Measurements from ENCODE around the gene GINS3. TPM values are rescaled to one million over a fixed set of nuclear protein-coding genes. Genes with fewer than 3 reads are reported as not detected.

The GINS3 gene
- total RNA-seq, 1 experiment from 2014 or later = 16.4 TPM

GRCh38 chr16:58371841-58372240, 20.4 kb upstream of the GINS3 start:
- H3K4me2 ChIP-seq (ENCODE audit: insufficient read depth, insufficient read length, low read length) = no peak overlapping the region
- H3K14ac ChIP-seq (ENCODE audit: insufficient read depth, low read length) = no peak overlapping the region
- H2BK12ac ChIP-seq (ENCODE audit: insufficient read length, low read depth, low read length) = no peak overlapping the region
- Mint-ChIP-seq H3K27ac (no peak overlapping the region), H3K4me1 (peaks cover 0 to 6% of the 10 kb centered on the region in 2 experiments; a peak in 1 of 4 replicates), H3K27me3 (ENCODE audit: low read depth) (peaks cover 26% of the 10 kb centered on the region), H3K36me3 (ENCODE audit: insufficient read depth in 1 of 3, low read depth in 3 of 3) (no peaks in the 10 kb centered on the region), H3K4me3 (no peak overlapping the region), H3K9me3 (no peaks in the 10 kb centered on the region; a peak in 1 of 5 replicates)
- no peak overlapping the region for H3T11ph ChIP-seq (ENCODE audit: low read length)
- no peak overlapping the region for H3K18ac ChIP-seq (ENCODE audit: insufficient read length, low read depth, low read length)
- H2BK20ac ChIP-seq (ENCODE audit: low read depth, low read length, poor library complexity, severe bottlenecking) = no peak overlapping the region
- H4K5ac ChIP-seq (ENCODE audit: insufficient read length, low read depth, low read length) = no peak overlapping the region
- H3K27ac ChIP-seq (ENCODE audit: insufficient read length, low read depth, low read length) = no peak overlapping the region
- H3K4ac ChIP-seq (ENCODE audit: low read depth, low read length) = no peak overlapping the region
- H3K79me2 ChIP-seq (ENCODE audit: insufficient read depth, low read length) = no peaks in the 10 kb centered on the region
- WGBS (ENCODE audit: extremely low coverage, insufficient read length, low lambda C conversion rate) = no CpG with 5 or more reads among the region's 2 CpGs
- H2BK15ac ChIP-seq (ENCODE audit: low read depth, low read length) = no peak overlapping the region
- no peaks in the 10 kb centered on the region for H3K23me2 ChIP-seq (ENCODE audit: insufficient read length, low read depth, low read length, poor library complexity, severe bottlenecking)
- H3K9ac ChIP-seq (ENCODE audit: extremely low read depth, insufficient read length, low read length) = no peak overlapping the region
- no peaks in the 10 kb centered on the region for H3K4me1 ChIP-seq (ENCODE audit: insufficient read depth, low read length)
- H4K8ac ChIP-seq (replicated peaks; ENCODE audit: insufficient read length, low read depth, low read length) = no peak overlapping the region
- H3K79me1 ChIP-seq (ENCODE audit: insufficient read depth, low read depth, low read length, poor library complexity, severe bottlenecking) = no peaks in the 10 kb centered on the region
- H3K56ac ChIP-seq (ENCODE audit: insufficient read length, low read depth, low read length) = no peak overlapping the region
- H3K9me3 ChIP-seq (ENCODE audit: control insufficient read depth, low read depth, low read length) = no peaks in the 10 kb centered on the region
- H3K27me3 ChIP-seq (ENCODE audit: insufficient read depth, low read length) = no peaks in the 10 kb centered on the region
- no peaks in the 10 kb centered on the region for H4K20me1 ChIP-seq (ENCODE audit: control insufficient read depth, insufficient read depth, insufficient read length)
- no peak overlapping the region for H2AK5ac ChIP-seq (ENCODE audit: insufficient read length, low read length)
- no peak overlapping the region for H4K91ac ChIP-seq (ENCODE audit: insufficient read length, low read depth, low read length)
- no peak overlapping the region for H2AFZ ChIP-seq (ENCODE audit: low read length)
- no peak for TF ChIP-seq CTCF (conservative IDR thresholded peaks at IDR 0.05)
- DNase-seq = no peak
- H2BK120ac ChIP-seq (ENCODE audit: low read depth, low read length, poor library complexity, severe bottlenecking) = no peak overlapping the region
- H2BK5ac ChIP-seq (ENCODE audit: insufficient read length, low read length) = no peak overlapping the region
- H3K23ac ChIP-seq (ENCODE audit: insufficient read length, low read depth, low read length) = no peak overlapping the region
